Measurements from ENCODE around the gene SLC49A3. TPM values are rescaled to one million over a fixed set of nuclear protein-coding genes. Genes with fewer than 3 reads are reported as not detected.
"Not testable (repeated sequence)": the region's sequence is repeated elsewhere in the genome, so short reads cannot be mapped to it uniquely, and the experiment has no call there.

Gene SLC49A3
- total and polyA plus RNA-seq, 2 of the 8 experiments (the other 6 are each of a cell fraction or from before 2014, with no cell fraction given): 5.0 to 8.8 TPM

DNA sequence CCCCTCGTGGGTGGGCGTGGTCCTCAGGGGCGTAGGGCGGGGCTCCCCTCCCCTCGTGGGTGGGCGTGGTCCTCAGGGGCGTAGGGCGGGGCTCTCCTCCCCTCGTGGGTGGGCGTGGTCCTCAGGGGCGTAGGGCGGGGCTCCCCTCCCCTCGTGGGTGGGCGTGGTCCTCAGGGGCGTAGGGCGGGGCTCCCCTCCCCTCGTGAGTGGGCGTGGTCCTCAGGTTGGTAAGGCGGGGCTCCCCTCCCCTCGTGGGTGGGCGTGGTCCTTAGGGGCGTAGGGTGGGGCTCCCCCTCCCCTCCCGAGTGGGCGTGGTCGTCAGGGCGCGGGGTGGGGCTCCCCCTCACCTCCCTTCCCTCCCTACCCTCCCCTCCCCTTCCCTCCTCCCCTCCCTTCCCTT, 43.0 kb upstream of the SLC49A3 start:
- H3K56ac ChIP-seq (replicated peaks; ENCODE audit: insufficient read length, low read depth, low read length); H3K9me3 ChIP-seq (ENCODE audit: insufficient read depth in 2 of 2, low read depth in 1 of 2, low read length in 1 of 2); H3K4me1 ChIP-seq (replicated peaks in 1 of 4; ENCODE audit: control insufficient read depth in 3 of 4, insufficient read depth in 4 of 4, low read length in 3 of 4); CTCF ChIA-PET (ENCODE audit: partially characterized antibody); H3K4me2 ChIP-seq (ENCODE audit: insufficient read depth in 1 of 2, low read depth in 2 of 2, low read length in 2 of 2); H3K9ac ChIP-seq (replicated peaks in 1 of 4; ENCODE audit: extremely low read depth in 1 of 4, low read depth in 3 of 4, low read length in 3 of 4); H2BK12ac ChIP-seq (ENCODE audit: low read depth, low read length); H3K4ac ChIP-seq (replicated peaks; ENCODE audit: insufficient read length, low read depth, low read length); POLR2A ChIA-PET (ENCODE audit: partially characterized antibody); H4K5ac ChIP-seq (ENCODE audit: insufficient read length, low read depth, low read length); H2AFZ ChIP-seq (ENCODE audit: low read length); H2BK15ac ChIP-seq (ENCODE audit: low read length); DNase-seq (ENCODE audit: low read depth in 1 of 2, low spot score in 2 of 2); H2BK120ac ChIP-seq (replicated peaks; ENCODE audit: low read depth, low read length); H3K14ac ChIP-seq (ENCODE audit: insufficient read length); H2BK5ac ChIP-seq (ENCODE audit: low read depth, low read length); H3K4me3 ChIP-seq (ENCODE audit: extremely low read depth in 1 of 4, insufficient read depth in 2 of 4, low read depth in 3 of 4, low read length in 4 of 4); H3K23ac ChIP-seq (ENCODE audit: insufficient read length); H4K91ac ChIP-seq (replicated peaks; ENCODE audit: insufficient read length, low read length); H3K23me2 ChIP-seq (ENCODE audit: low read depth, low read length); H2AK5ac ChIP-seq (ENCODE audit: low read depth, low read length); H3K27ac ChIP-seq (ENCODE audit: low read depth, low read length); H4K8ac ChIP-seq (ENCODE audit: extremely low read depth, insufficient read depth, low read length); H3K79me1 ChIP-seq (ENCODE audit: low read depth, low read length); H3K27me3 ChIP-seq (replicated peaks in 1 of 4; ENCODE audit: control insufficient read depth in 3 of 4, extremely low read depth in 1 of 4, insufficient read depth in 3 of 4, low read length in 3 of 4); H3K18ac ChIP-seq (ENCODE audit: extremely low read depth, low read length); H2BK20ac ChIP-seq (ENCODE audit: low read length); FAIRE-seq: not testable (repeated sequence)
- Histone ChIP-seq H4K20me1 (replicated peaks in 1 of 2; ENCODE audit: control insufficient read depth in 1 of 2, insufficient read depth in 2 of 2, low read length in 2 of 2) (peaks cover 15 to 18% of the 10 kb centered on the region in 2 experiments), H3K36me3 (ENCODE audit: control insufficient read depth in 2 of 4, insufficient read depth in 4 of 4, low read length in 3 of 4) (peaks cover 21 to 45% (median 30%) of the 10 kb centered on the region in 4 experiments), H3K79me2 (ENCODE audit: control insufficient read depth in 1 of 2, insufficient read depth in 2 of 2, low read length in 2 of 2) (peaks cover 3 to 16% of the 10 kb centered on the region in 2 experiments; a peak in 2 of 4 replicates)
- WGBS, 2 experiments (ENCODE audit: extremely low coverage in 1 of 2, insufficient coverage in 1 of 2, insufficient read length in 1 of 2, insufficient replicate concordance in 2 of 2, low coverage in 1 of 2, low lambda C conversion rate in 2 of 2, missing lambda C conversion rate in 1 of 2): no CpG with 5 or more reads among the region's 27 CpGs

Data from H1 (cell line).